Measurements from ENCODE around the gene FEN1.
A peak's percentile ranks its signal among the peaks of the same experiment; 100 is the strongest.

The FEN1 gene

DNA sequence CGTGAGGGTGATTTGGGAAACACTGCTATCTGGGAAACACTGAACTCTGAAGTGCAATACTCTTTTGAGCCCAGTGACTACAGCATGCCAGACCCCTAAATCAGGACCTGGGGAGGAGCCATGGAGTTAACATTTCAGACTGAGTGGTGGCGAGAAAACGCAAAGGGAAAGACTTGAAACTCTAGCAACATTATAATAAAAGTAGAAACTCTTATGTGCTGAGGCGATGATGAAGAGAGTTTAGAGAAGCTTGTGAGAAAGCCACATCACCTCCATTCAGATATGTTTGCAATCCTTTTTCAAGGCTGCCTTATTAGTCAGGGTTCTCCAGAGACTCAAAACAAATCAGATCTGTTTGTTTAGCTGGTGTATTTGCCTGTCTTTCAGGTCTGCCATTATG, 1.9 kb downstream of the FEN1 start:
- ATAC-seq (no peak), DNase-seq (no peak)

DNA sequence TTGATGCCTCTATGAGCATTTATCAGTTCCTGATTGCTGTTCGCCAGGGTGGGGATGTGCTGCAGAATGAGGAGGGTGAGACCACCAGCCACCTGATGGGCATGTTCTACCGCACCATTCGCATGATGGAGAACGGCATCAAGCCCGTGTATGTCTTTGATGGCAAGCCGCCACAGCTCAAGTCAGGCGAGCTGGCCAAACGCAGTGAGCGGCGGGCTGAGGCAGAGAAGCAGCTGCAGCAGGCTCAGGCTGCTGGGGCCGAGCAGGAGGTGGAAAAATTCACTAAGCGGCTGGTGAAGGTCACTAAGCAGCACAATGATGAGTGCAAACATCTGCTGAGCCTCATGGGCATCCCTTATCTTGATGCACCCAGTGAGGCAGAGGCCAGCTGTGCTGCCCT, 2.7 kb downstream of the FEN1 start:
- no peak for ATAC-seq
- no peak for DNase-seq

DNA sequence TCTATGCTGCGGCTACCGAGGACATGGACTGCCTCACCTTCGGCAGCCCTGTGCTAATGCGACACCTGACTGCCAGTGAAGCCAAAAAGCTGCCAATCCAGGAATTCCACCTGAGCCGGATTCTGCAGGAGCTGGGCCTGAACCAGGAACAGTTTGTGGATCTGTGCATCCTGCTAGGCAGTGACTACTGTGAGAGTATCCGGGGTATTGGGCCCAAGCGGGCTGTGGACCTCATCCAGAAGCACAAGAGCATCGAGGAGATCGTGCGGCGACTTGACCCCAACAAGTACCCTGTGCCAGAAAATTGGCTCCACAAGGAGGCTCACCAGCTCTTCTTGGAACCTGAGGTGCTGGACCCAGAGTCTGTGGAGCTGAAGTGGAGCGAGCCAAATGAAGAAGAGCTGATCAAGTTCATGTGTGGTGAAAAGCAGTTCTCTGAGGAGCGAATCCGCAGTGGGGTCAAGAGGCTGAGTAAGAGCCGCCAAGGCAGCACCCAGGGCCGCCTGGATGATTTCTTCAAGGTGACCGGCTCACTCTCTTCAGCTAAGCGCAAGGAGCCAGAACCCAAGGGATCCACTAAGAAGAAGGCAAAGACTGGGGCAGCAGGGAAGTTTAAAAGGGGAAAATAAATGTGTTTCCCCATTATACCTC, 3.3 kb downstream of the FEN1 start:
- ATAC-seq (no peak), DNase-seq (no peak)

DNA sequence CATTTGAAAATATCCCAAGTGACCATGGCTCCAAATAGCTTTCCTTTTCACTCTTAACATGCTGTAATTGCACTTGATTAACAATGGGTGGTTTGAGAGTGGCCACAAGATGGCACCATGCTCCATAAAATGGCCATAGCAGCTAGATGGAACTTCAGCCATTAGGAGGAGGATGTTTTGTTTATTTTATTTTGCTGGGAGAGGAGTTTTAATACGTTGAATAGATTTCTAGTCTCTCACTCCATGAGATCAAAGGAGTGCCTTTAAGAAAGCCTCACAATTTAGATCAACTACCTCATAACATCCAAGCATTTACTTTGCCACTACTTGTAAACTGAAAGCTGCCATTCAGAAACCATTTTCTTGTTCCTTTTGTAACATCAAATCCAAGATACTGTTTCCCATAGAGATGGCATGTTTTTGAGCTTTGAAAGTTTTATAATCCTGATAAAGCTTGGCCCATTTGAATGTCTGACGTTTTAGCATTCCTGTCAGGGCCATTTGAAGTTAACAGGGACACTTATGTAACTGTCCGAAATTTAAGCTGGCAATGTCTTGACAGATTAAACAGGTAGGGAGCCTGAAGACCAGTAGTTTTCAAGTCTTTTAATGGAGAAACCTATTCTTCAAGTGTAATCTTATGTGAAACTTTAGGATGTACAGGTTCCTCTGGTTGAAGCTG, 4.7 kb downstream of the FEN1 start:
- peak; percentile 60 for DNase-seq
- ATAC-seq = no peak

DNA sequence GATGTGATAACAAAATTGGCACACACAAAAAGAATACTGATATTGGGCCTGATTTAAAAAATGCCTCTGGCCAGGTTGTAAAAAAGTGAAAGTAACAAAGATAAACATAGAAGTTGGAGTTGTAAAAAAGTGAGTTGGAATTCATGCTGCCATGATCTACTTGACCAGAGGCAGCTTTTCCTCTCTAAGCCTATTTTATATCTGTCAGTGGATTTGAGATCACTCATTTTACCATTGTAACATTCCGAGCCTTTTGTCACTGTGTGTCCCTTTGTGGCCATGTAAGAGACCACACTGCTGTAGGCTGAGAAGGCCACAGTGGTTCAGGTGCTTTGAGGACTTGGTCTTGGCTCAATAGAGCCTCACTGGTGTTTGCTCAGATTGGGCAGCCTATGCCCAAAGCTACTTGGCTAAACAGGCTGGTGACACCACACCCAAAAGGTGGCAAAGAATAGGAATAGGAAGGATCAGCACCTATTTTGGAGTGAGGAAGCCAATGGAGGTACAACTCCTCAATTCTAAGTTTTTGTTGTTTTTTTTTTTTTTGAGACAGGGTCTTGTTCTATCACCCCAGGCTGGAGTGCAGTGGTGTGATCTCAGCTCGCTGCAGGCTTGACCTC, 7.1 kb downstream of the FEN1 start:
- ATAC-seq = no peak

DNA sequence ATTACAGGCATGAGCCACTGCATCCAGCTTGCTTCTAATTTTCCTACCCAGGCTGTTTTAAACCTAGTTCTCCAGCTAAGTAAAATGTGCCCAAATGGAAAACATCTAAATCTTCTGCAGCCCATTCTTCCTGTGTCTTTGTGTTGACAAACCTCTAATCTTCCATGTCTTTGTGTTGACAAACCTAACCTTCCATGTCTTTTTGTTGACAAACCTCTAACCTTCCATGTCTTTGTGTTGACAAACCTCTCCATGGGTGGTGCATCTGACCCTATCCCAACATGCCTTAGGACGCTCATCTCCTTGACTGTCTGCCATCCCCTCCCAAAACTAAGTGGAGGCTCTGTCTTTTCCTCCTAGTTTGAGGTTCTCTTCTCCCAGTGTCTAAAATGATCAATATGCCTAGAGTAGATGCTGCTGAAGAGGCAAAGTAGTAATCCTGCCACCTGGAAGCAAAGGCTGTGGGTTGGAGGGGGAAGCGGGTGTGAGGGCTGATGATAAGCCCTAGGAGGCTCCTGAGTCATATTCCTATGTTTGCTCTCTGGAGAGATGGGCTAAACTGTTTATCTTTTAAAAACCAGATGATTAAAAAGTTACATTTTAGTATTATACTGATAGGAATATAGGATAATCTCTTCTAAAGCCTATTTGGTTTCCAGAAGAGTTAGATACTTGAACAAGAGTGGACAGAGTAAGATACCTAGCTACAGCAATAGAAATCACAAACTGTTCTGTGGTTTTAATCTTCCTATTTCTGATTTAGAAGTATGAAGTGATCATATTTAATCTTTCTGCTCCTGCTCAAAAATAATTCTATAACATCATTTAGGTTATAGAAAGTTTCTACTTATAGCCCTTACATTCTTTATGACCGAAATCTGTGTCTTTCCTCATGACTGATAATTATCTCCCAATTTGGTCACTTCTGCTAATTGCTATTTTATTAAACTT, 7.9 kb downstream of the FEN1 start:
- DNase-seq = no peak
- ATAC-seq = no peak

More for the DNA sequence above, 7.1 kb downstream of the FEN1 start:
- no peak for DNase-seq

DNA sequence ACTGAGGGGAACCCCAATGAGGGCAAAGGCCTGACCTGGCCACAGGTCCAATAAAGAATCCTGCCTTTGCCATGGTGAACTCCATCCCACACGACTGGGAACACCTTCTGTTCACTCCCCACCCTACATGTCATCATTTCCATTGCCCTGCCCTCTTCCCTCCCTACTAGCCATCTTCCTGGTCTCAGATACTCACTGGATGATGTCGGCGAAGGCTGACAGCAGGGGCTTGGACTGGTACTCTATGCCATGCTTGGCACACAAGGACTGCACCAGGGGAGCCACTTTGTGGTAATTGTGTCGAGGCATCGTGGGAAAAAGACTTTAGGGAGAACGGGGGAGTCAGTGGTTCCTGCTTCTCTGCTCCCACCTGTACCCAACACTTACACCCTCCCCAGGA, 9.9 kb downstream of the FEN1 start:
- ATAC-seq (no peak), DNase-seq (no peak)

DNA sequence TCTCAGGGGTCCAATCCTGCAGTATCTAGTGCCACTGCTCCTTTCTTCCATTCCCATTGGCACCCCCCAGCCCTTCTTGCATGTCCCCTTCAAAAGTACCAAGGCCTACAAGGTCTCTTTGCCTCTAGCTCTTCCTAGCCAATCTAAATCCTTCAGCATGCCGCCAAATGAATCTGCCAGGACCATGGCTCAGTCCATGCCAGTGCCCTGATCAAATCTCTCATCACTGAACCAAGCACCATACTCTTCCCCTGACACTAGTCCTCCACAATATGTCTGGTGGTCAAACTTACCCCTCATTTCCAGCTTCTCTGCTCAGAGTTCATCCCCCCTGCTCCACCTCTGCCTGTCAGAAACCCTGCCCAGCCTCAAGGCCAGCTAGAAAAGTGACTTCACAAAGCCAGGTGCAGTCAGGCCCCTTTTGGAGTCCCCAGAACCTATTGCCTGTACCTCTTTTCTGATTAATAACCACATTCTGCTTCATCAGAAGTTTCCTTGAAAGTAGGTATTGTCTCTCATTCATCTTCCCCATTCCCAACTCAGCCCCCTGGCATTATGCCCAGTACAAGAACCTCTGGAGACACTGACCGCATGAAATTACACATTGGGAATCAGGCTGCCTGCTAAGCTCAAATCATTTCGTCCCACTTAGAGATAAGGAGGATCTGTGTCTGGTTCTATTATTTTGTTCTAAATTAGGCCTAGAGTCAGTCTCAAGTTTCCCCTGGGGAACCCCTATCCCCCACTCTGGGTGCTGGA, 11.4 kb downstream of the FEN1 start:
- ATAC-seq (no peak), DNase-seq (no peak)

DNA sequence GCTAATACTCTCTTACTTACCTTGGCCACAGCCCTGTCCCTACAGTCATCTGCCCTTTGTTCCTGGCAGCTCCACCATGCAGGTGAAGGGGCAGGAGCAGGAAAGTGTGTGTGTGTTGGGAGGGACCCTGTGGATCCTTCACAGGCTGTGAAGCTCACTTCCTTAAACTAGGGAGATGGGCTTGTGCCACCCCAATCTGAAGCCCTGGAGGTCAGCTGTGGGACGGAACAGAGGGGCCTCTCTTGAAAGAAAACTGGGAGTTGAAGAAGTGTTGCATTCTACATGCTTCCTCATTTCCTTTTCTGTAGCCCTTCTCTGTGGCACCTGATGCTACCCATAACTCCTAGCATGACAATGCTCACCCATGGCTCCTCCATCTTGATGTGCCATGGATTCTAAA, 12.4 kb downstream of the FEN1 start:
- DNase-seq (no peak), ATAC-seq (no peak)

DNA sequence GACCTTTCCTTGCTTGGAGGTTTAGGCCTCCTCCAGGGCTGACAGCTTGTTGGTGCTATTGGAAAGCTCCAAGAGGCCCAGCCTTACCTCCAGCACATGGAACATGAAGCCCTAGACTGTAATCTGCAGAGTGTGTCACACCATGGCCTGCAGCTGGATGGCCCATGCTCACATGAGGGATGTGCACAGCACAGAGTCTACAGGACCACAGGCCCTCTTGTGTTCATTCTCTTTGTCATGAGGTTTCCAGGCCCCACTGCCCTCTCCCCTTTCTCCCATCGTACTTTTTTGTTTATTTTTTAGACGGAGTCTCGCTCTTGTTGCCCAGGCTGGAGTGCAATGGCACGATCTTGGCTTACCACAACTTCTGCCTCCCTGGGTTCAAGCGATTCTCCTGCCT, 14.1 kb downstream of the FEN1 start:
- DNase-seq (no peak), ATAC-seq (no peak)

DNA sequence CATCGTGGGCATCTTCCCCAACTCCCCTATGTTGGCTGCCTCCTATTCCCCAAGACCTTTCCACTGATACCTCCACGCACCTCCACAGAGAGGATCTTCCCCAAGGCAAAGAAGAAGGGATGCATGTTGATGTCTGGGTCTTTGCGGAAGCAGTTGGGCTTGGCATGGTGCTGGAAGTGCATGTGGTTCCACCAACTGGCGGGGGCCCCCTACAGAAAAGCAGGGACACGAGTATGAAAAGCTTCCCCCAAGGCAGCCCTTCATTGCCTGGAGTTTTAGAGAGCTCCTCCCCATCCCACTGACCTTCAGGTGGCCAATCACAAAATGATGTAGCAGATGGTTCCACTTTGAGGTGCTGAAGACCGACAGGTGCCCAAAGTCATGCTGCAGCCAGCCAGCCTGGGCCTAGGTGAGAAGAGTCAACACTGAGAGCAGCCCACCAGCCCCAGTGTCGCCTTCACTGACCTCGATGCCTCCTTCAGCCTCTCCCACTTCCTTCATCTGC, 18.0 kb downstream of the FEN1 start:
- DNase-seq (no peak), ATAC-seq (no peak)

DNA sequence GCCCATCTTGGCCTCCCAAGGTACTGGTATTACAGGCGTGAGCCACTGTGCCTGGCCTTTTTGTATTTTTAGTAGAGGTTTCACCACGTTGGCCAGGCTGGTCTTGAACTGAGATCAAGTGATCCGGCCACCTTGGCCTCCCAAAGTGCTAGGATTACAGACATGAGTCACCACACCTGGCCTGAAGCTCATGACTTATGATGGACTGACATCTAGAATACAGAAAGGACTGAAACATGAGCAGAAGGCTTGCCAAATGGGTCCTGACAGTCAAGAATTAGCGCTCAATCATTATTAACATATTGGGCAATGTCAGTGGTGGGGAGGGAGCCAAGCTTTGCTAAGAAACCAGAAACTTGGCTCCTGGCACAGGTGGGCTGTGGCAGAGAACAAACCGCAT, 19.1 kb downstream of the FEN1 start:
- ATAC-seq = no peak
- no peak for DNase-seq

DNA sequence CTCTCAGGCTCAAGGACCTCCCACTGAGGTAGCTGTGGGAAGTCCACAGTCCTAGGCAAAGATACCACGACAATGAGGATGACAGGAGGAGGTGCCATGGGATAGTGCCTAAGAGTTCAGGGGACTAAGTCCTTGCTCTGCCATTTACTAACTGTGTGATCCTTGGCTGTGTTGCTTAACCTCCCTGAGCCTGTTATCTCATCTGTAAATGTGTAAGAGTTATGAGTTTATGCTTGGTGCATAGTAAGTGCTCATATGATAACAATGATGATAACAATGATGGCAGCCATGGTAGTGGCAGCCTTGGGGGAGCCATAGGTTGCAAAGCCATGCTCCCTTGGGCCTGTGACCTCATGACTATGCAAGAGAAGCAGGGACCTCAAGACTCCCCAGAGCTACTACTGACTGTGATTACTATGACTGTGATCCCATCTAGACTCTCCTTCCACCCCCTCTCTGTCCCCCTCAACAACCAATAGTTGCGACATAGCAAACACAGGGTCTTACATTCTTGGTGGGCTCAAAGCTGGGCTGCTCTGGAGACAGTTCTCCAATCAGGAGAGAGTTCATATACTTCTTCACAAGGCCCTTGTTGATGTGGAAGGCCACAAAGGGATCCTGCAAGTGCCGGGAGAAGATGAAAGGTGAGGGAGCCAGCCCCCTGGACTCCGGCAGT, 20.2 kb downstream of the FEN1 start:
- DNase-seq = no peak
- no peak for ATAC-seq

DNA sequence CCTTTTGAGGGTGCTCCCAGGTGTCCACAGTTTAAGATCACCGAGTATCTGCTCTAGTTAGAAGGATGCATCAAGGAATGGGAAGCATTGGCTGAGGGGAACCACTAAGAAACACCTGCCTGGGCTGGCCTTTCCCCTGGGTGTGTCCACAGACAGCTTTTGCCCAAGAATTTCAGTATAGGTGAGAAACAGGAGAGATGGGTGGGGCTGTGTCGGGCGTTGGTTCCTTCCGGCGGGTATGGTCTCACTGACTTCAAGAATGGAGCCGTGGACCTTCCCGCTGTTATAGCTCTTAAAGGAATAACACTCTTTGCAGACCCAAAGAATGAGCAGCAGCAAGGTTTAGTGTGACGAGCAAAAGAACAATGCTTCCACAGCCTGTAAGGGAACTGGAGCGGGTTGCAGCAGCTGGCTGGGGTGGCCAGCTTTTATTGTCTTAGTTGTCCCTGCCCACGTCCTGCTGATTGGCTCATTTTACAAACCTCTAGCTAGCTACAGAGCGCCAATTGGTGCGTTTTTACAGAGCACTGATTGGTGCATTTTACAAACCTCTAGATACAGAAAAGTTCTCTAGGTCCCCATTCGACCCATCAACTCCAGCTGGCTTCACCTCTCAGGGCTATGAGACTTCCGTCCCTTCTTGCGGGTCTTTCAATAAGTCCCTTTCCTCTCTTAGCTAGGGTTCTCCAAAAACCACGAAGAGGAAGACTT, 21.7 kb downstream of the FEN1 start:
- no peak for DNase-seq
- no peak for ATAC-seq

DNA sequence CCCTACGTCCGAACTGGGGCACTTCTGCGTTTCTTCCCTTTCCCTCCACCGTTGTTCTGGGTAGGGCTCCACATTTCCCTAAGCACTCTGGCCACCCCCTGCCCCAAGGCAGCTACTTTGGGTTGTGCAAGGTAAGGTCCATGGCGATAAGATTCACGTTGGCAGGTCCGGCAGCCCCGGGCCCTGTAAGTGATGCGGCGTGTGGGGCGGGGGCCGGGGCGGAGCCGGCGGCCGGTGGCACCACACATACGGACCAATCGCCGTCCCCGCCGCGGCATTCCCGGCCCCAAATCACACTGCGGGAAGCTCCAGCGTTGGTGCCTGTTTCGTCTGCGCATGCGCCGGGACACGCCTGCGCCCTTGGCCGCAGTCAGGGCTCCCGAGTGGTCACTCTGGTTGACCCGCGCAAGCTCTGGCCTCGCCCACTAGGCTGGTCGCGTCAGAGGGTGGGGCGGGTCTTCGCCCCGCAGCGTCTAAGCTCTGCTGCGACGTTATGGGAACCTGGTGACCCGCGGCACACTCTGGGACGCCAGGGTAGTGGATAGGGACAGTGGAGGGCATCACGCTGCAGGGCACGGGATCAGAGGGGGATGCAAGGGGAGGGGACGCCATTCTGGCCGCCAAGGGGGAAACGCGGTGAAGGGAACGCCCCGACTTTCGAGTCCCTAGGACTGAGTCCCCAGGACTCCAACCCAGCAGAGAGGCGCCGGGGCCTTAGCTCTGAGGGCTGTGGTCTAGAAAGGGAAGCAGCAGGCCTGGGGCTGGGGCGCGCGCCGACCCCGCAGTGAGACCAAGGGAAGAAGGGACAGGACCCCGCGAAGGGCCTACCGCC, 22.5 kb downstream of the FEN1 start:
- peak; percentile 71 for DNase-seq
- ATAC-seq = peak; percentile 45

DNA sequence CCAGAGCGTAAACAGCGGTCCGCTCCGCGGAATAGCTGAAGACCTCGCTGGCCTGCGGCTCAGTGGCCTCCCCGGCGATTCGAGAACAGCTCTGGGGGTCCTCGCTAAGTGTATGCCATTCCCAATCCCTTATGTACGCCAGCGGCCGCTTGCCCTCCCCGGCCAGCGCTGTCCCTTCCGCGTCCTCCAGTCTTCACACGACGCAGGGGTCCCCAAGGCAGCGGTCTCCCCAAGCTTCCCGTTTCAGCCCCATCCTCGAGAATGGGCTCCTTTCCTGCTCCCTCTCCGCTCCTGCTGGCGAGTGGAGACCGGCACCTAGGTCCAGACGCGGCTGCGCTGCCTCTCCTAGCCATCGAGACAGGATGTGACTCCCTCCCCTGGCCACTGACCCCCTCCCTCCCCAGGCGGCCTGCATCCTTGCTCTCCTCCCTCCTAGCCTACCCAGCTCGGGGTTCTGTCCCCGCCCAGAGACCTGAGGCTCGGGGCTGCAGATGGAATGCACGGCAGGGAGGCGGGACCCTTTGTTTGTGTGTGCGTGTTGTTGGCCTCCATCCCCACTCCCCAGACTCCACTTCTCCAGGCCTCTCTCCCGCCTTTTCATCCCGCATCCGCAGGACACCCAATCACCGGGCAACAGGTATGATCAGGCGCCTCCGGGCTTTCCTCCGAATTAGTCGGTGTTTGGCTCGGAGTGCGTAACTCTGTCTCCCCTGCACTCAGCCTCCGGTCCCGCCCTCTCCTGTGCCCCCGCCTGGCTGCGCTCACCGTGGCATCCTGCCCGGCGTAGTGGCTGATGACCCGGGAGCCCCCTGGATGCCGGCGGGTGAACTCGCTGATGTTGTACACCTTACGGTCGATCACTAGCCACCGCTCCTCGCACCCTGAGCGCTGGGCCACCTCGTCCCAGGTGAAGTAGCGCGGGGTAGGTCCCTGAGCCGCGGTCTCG, 23.4 kb downstream of the FEN1 start:
- peak; percentile 76 for ATAC-seq

DNA sequence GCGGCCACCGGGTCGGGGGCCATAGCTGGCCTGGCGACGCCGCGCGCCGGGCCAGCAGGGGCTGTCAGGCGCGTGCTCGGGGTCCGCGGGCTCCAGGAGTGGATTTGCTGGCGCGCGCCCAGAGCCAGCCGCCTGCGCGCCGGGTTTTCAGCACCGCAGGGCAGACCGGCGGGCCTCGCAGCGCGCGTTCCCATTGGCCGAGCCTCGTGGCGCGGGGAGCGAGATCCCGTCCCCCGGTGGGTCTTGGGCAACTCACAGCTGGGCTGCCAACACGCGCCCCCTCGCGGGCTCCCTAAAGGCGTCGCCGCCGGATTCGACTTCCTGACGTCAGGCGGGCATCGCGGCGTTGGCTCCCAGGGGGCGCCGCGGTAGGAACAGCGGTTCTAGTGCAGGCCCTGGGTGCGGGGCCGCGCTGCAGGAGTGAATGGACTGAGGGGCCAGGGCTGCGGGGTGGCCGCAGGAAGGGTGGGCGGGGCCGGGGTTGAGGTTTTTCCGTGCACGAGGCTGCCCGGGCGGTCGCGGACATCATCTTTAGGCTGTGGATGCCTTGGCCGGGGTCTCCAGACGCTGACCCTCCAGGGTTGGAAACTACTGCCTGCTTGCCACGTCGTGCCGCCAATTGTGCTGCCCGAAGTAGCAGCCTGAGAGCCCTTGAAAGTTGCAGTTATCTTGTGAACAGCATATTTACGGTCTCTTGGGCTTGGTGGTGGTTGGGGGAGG, 24.2 kb downstream of the FEN1 start, which contains the start of gene FADS1:
FADS1 (minus strand) TSS at position 268 of the 720 bp plus-strand sequence; CDS start at position 194, 74 bp downstream.
- DNase-seq (peak; percentile 87), ATAC-seq (peak; percentile 70)

More for the DNA sequence above, 23.4 kb downstream of the FEN1 start:
- DNase-seq = peak; percentile 72

Data from stimulated activated naive CD8-positive, alpha-beta T cell treated with anti-CD3 and anti-CD28 coated beads, Interleukin-15, Interleukin-2, amounts not matched to agents 100 U/mL and 50 U/mL, for 24 hours (primary cell).